Neural crest cell (in vitro differentiated cells): Measurements from ENCODE around the gene CDKAL1. TPM values are rescaled to one million over a fixed set of nuclear protein-coding genes. Genes with fewer than 3 reads are reported as not detected.

Source experiments
- DNase-seq: peaks from one replicate; pipeline ENCODE4 v3.0.0; 2021; ENCODE audit warnings: low read depth, mixed read lengths, low spot score
- H3K27ac Mint-ChIP-seq: one replicate; pipeline ENCODE4 v1.8.0; 2021; ENCODE audit warnings: mild to moderate bottlenecking, mixed read lengths; ENCODE audit not compliant: unreplicated experiment
- H3K27me3 Mint-ChIP-seq: 2 replicates; pipeline ENCODE4 v1.8.0; 2021; ENCODE audit warnings: low read depth, mild to moderate bottlenecking, mixed read lengths
- H3K36me3 Mint-ChIP-seq: 2 replicates; pipeline ENCODE4 v1.8.0; 2021; ENCODE audit warnings: low read depth, mild to moderate bottlenecking, mixed read lengths
- H3K4me1 Mint-ChIP-seq: 2 replicates; pipeline ENCODE4 v1.8.0; 2021; ENCODE audit warnings: mixed read lengths
- H3K4me3 Mint-ChIP-seq: one replicate; pipeline ENCODE4 v1.8.0; 2021; ENCODE audit warnings: mild to moderate bottlenecking, mixed read lengths
- H3K9me3 Mint-ChIP-seq: 2 replicates; pipeline ENCODE4 v1.8.0; 2021; ENCODE audit warnings: mixed read lengths
- total RNA-seq: library from RNA; stranded (reverse); gene quantifications from 2 replicates; pipeline ENCODE4 v1.2.1, GENCODE V29; 2021
- TF ChIP-seq, protein P1 (sequence below): fragments of 200-600 bp; sonication (generic); conservative IDR thresholded peaks from 2 replicates; pipeline ENCODE4 v1.5.0; 2021; ENCODE audit warnings: antibody characterized with exemption, mild to moderate bottlenecking

Gene CDKAL1
- total RNA-seq, 1 donor from 2014 or later: 25.4 TPM

- Mint-ChIP-seq H3K4me3 (no peak overlapping the region), H3K27ac (no peak overlapping the region), H3K27me3 (no peaks in the 10 kb centered on the region), H3K9me3 (peaks cover 2% of the 10 kb centered on the region), H3K4me1 (peaks cover 22% of the 10 kb centered on the region), H3K36me3 (peaks cover 5% of the 10 kb centered on the region)
- no peak for DNase-seq
- TF ChIP-seq, protein P1, sequence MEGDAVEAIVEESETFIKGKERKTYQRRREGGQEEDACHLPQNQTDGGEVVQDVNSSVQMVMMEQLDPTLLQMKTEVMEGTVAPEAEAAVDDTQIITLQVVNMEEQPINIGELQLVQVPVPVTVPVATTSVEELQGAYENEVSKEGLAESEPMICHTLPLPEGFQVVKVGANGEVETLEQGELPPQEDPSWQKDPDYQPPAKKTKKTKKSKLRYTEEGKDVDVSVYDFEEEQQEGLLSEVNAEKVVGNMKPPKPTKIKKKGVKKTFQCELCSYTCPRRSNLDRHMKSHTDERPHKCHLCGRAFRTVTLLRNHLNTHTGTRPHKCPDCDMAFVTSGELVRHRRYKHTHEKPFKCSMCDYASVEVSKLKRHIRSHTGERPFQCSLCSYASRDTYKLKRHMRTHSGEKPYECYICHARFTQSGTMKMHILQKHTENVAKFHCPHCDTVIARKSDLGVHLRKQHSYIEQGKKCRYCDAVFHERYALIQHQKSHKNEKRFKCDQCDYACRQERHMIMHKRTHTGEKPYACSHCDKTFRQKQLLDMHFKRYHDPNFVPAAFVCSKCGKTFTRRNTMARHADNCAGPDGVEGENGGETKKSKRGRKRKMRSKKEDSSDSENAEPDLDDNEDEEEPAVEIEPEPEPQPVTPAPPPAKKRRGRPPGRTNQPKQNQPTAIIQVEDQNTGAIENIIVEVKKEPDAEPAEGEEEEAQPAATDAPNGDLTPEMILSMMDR: no peak
These were observed 31.1 kb downstream of the CDKAL1 start for GRCh38 chr6:20565342-20565741.

DNA sequence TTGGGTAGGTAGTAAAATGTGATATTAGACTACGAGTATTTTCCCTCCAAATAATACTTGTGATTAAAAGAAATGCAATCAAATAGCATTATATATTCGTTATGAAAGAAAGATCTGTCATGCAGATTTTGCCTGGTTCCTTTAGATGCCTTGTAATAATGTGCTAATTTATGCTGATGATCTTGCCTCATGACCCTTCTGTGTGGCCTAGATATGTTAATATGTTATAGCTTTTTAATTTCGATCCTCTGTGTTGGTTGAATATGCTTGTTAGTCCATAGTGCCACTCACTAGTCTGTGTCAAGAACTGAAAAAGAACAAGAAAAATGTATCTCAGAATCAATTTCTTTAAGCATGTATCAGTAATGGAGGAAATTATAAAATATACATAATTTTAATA, 31.9 kb downstream of the CDKAL1 start:
- no peak for DNase-seq
- Mint-ChIP-seq H3K27me3 (no peaks in the 10 kb centered on the region), H3K27ac (no peak overlapping the region), H3K4me1 (peaks cover 21% of the 10 kb centered on the region), H3K9me3 (peaks cover 2% of the 10 kb centered on the region), H3K4me3 (no peak overlapping the region), H3K36me3 (peaks cover 5% of the 10 kb centered on the region)
- TF ChIP-seq, protein P1: no peak

- peaks cover 2% of the 10 kb centered on the region for H3K9me3 Mint-ChIP-seq
- TF ChIP-seq, protein P1: no peak
- peaks cover 5% of the 10 kb centered on the region for H3K36me3 Mint-ChIP-seq
- no peak overlapping the region for H3K4me3 Mint-ChIP-seq
- no peak for DNase-seq
- H3K27me3 Mint-ChIP-seq: no peaks in the 10 kb centered on the region
- H3K27ac Mint-ChIP-seq: no peak overlapping the region
- H3K4me1 Mint-ChIP-seq: peaks cover 21% of the 10 kb centered on the region
These were observed 34.8 kb downstream of the CDKAL1 start for GRCh38 chr6:20569000-20569610.

DNA sequence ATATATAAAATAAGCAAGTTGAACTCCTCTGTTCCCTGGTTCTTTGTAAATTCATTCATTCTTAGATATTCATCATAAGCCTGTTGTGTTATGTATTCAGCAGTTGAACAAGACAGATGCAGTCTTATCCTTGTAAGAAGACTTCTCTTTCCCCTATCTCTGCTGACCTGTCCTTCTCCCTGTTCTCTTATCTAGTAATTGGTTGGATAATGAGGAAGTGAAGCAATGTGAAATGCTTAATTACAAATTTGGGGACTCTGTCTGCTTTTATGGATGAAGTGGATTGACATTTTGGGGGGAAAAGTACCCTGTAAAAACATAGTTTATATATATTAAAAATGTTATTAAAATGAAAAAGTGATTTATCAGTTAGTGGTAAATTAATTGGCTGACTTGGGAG, 37.0 kb downstream of the CDKAL1 start:
- no peak overlapping the region for H3K27ac Mint-ChIP-seq
- no peak for DNase-seq

GRCh38 chr6:20572288-20572687, 38.0 kb downstream of the CDKAL1 start:
- H3K4me1 Mint-ChIP-seq: peaks cover 11% of the 10 kb centered on the region
- TF ChIP-seq, protein P1: no peak
- DNase-seq: no peak
- H3K4me3 Mint-ChIP-seq: no peak overlapping the region
- no peaks in the 10 kb centered on the region for H3K27me3 Mint-ChIP-seq
- peaks cover 2% of the 10 kb centered on the region for H3K9me3 Mint-ChIP-seq
- no peak overlapping the region for H3K27ac Mint-ChIP-seq
- peaks cover 3% of the 10 kb centered on the region for H3K36me3 Mint-ChIP-seq

More for the DNA sequence above, 37.0 kb downstream of the CDKAL1 start:
- TF ChIP-seq, protein P1: no peak
- no peak overlapping the region for H3K4me3 Mint-ChIP-seq
- H3K27me3 Mint-ChIP-seq: no peaks in the 10 kb centered on the region
- peaks cover 12% of the 10 kb centered on the region for H3K4me1 Mint-ChIP-seq
- H3K36me3 Mint-ChIP-seq: peaks cover 5% of the 10 kb centered on the region
- peaks cover 2% of the 10 kb centered on the region for H3K9me3 Mint-ChIP-seq
